Spinal cord (tissue), 4 donors: ENCODE measurements around the gene ZGLP1. TPM values are rescaled to one million over a fixed set of nuclear protein-coding genes. Genes with fewer than 3 reads are reported as not detected.

ENCODE experiments used
- polyA plus RNA-seq, 2 donors: library from polyadenylated mRNA; unstranded; fragments of 120-200 nt; gene quantifications; one replicate each; pipeline ENCODE4 v1.2.1, GENCODE V29; 2013; ENCODE audit not compliant: insufficient read length in 2 of 2
- small RNA-seq: library from RNA; depleted of rRNA; stranded (forward); fragments of <200 nt; gene quantifications from one replicate; pipeline ENCODE3, GENCODE V24; 2014; ENCODE audit warnings: low replicate concordance
- total RNA-seq, 2 donors: library from RNA; depleted of rRNA in 1 of 2; stranded (reverse); fragments of 120-200 nt in 1 of 2; fragments of >200 nt in 1 of 2; gene quantifications; one replicate each; pipeline versions ENCODE4 v1.2.3 to v1.2.4, GENCODE V29; 2013 to 2014

Gene ZGLP1
- total and polyA plus RNA-seq, 4 donors, result 1.6 to 15.7 (median 10.3) TPM

Small RNAs within 50 kb of the gene (small RNA-seq; reads per million reads assigned to genes)
- not detected for gene AC011511.1
- gene AC011511.4, result not detected

Other genes starting within 250 kb of the ZGLP1 start
- 10 to 100 TPM; 13.1 to 35.3 TPM for gene SHFL, start 223.5 kb downstream of the ZGLP1 start, total RNA-seq
- 10 to 100 TPM; 35.1 to 45.9 TPM for gene SHFL, start 223.5 kb downstream of the ZGLP1 start, polyA plus RNA-seq
- gene ANGPTL6, start 207.1 kb downstream of the ZGLP1 start, total RNA-seq, result under 1 TPM; 0.30 to 0.72 TPM
- gene ANGPTL6, start 207.1 kb downstream of the ZGLP1 start, polyA plus RNA-seq, result under 1 TPM; 0.62 to 0.72 TPM
- gene PPAN, start 203.5 kb downstream of the ZGLP1 start, total RNA-seq, result 10 to 100 TPM; 16.0 to 23.9 TPM
- gene PPAN, start 203.5 kb downstream of the ZGLP1 start, polyA plus RNA-seq, result 10 to 100 TPM; 33.1 to 43.3 TPM
- 1 to 10 TPM; 2.8 to 4.6 TPM for gene P2RY11, start 198.1 kb downstream of the ZGLP1 start, total RNA-seq
- 10 to 100 TPM; 19.6 to 25.2 TPM for gene P2RY11, start 198.1 kb downstream of the ZGLP1 start, polyA plus RNA-seq
- gene EIF3G, start 189.9 kb downstream of the ZGLP1 start, total RNA-seq, result 100 to 1,000 TPM; 104 to 198 TPM
- gene EIF3G, start 189.9 kb downstream of the ZGLP1 start, polyA plus RNA-seq, result 100 to 1,000 TPM; 149 to 174 TPM
- gene DNMT1, start 114.9 kb downstream of the ZGLP1 start, total RNA-seq, result 10 to 100 TPM; 30.3 to 39.9 TPM
- gene DNMT1, start 114.9 kb downstream of the ZGLP1 start, polyA plus RNA-seq, result 100 to 1,000 TPM in 1 of 2 donors, 10 to 100 TPM in 1; 96.7 to 114 TPM
- gene S1PR2, start 78.5 kb downstream of the ZGLP1 start, total RNA-seq, result 1 to 10 TPM; 4.4 to 8.2 TPM
- 1 to 10 TPM; 4.9 to 6.9 TPM for gene S1PR2, start 78.5 kb downstream of the ZGLP1 start, polyA plus RNA-seq
- 10 to 100 TPM; 13.7 to 35.5 TPM for gene MRPL4, start 57.6 kb downstream of the ZGLP1 start, total RNA-seq
- 10 to 100 TPM; 56.2 to 59.7 TPM for gene MRPL4, start 57.6 kb downstream of the ZGLP1 start, polyA plus RNA-seq
- gene ICAM1, start 38.7 kb downstream of the ZGLP1 start, total RNA-seq, result 10 to 100 TPM in 1 of 2 donors, 1 to 10 TPM in 1; 5.7 to 10.4 TPM
- 1 to 10 TPM; 2.5 to 3.0 TPM for gene ICAM1, start 38.7 kb downstream of the ZGLP1 start, polyA plus RNA-seq
- 1 to 10 TPM; 1.1 to 1.8 TPM for gene ICAM4, start 22.9 kb downstream of the ZGLP1 start, total RNA-seq
- gene ICAM4, start 22.9 kb downstream of the ZGLP1 start, polyA plus RNA-seq, result under 1 TPM in 1 of 2 donors, not detected in 1; 0.42 TPM
- 1 to 10 TPM; 1.4 to 1.8 TPM for gene ICAM5, start 19.9 kb downstream of the ZGLP1 start, total RNA-seq
- 1 to 10 TPM; 3.2 to 3.7 TPM for gene ICAM5, start 19.9 kb downstream of the ZGLP1 start, polyA plus RNA-seq
- 10 to 100 TPM; 15.0 to 30.4 TPM for gene FDX2, start 6.2 kb upstream of the ZGLP1 start, total RNA-seq
- gene FDX2, start 6.2 kb upstream of the ZGLP1 start, polyA plus RNA-seq, result 10 to 100 TPM; 37.3 to 45.3 TPM
- gene RAVER1, start 23.7 kb upstream of the ZGLP1 start, total RNA-seq, result 1 to 10 TPM; 5.4 to 8.7 TPM
- gene RAVER1, start 23.7 kb upstream of the ZGLP1 start, polyA plus RNA-seq, result 10 to 100 TPM; 32.5 to 42.3 TPM
- 1 to 10 TPM; 5.5 to 8.7 TPM for gene ICAM3, start 29.8 kb upstream of the ZGLP1 start, total RNA-seq
- 1 to 10 TPM; 3.8 to 4.4 TPM for gene ICAM3, start 29.8 kb upstream of the ZGLP1 start, polyA plus RNA-seq
- gene TYK2, start 70.8 kb upstream of the ZGLP1 start, total RNA-seq, result 10 to 100 TPM; 44.5 to 94.4 TPM
- 100 to 1,000 TPM; 108 to 153 TPM for gene TYK2, start 70.8 kb upstream of the ZGLP1 start, polyA plus RNA-seq
- 100 to 1,000 TPM in 1 of 2 donors, 10 to 100 TPM in 1; 47.4 to 164 TPM for gene CDC37, start 93.7 kb upstream of the ZGLP1 start, total RNA-seq
- 100 to 1,000 TPM; 151 to 191 TPM for gene CDC37, start 93.7 kb upstream of the ZGLP1 start, polyA plus RNA-seq
- gene PDE4A, start 110.7 kb upstream of the ZGLP1 start, total RNA-seq, result 10 to 100 TPM in 1 of 2 donors, 1 to 10 TPM in 1; 4.2 to 10.8 TPM
- gene PDE4A, start 110.7 kb upstream of the ZGLP1 start, polyA plus RNA-seq, result 10 to 100 TPM; 25.7 to 28.4 TPM
- 10 to 100 TPM; 40.5 to 60.1 TPM for gene KEAP1, start 193.5 kb upstream of the ZGLP1 start, total RNA-seq
- gene KEAP1, start 193.5 kb upstream of the ZGLP1 start, polyA plus RNA-seq, result 10 to 100 TPM; 76.7 to 93.6 TPM
- gene S1PR5, start 207.6 kb upstream of the ZGLP1 start, total RNA-seq, result 1 to 10 TPM; 1.3 to 3.8 TPM
- 1 to 10 TPM; 1.1 to 1.6 TPM for gene S1PR5, start 207.6 kb upstream of the ZGLP1 start, polyA plus RNA-seq
- 10 to 100 TPM; 10.6 to 20.5 TPM for gene ATG4D, start 234.1 kb upstream of the ZGLP1 start, total RNA-seq
- gene ATG4D, start 234.1 kb upstream of the ZGLP1 start, polyA plus RNA-seq, result 10 to 100 TPM; 42.2 to 43.9 TPM